Left cardiac atrium (tissue), 4 donors: ENCODE data around the gene CARD9. TPM values are rescaled to one million over a fixed set of nuclear protein-coding genes. Genes with fewer than 3 reads are reported as not detected.
A peak's percentile ranks its signal among the peaks of the same experiment; 100 is the strongest.
"Not testable (repeated sequence)": the region's sequence is repeated elsewhere in the genome, so short reads cannot be mapped to it uniquely, and the experiment has no call there.

ENCODE experiments used
- ATAC-seq, 2 donors: fragments of 200-7000 bp; cut with Tn5 transposase; one replicate each; pipeline ENCODE4 v1.9.1; 2020; ENCODE audit warnings: mild to moderate bottlenecking in 2 of 2, moderate library complexity in 2 of 2
- DNase-seq: peaks from one replicate; pipeline ENCODE4 v3.0.0-alpha.2; 2020
- intact Hi-C, 2 donors: fragments of 100-400 bp; cut with DNase I; formaldehyde crosslinking; loops; one replicate each; pipeline versions ENCODE4 v1.14.1 to v1.15.1; 2022 to 2023
- total RNA-seq, 2 donors: library from RNA; stranded (reverse); fragmentation: NEBNext Ultra II Directional; extraction: Animal tissue kit (Norgen Biotek cat#: 25700); gene quantifications; one replicate each; pipeline ENCODE4 v1.2.1, GENCODE V29; 2021
- donor health status: DM: no; HTN: yes; CAD: no.
- donor health status: DM: no; HTN: yes; CAD: no; lungs with severe emphysema.
- donor health status: DM: yes; HTN: yes; CAD: no.
- donor health status: Dilated cardiomyopathy.

CARD9 gene
- total RNA-seq, 2 donors from 2014 or later, result 0.86 to 2.4 TPM

- intact Hi-C loops, result no loop called here
- ATAC-seq, result no peak
- DNase-seq, result no peak
These were observed 40.9 kb downstream of the CARD9 start for GRCh38 chr9:136332482-136332983.

DNA sequence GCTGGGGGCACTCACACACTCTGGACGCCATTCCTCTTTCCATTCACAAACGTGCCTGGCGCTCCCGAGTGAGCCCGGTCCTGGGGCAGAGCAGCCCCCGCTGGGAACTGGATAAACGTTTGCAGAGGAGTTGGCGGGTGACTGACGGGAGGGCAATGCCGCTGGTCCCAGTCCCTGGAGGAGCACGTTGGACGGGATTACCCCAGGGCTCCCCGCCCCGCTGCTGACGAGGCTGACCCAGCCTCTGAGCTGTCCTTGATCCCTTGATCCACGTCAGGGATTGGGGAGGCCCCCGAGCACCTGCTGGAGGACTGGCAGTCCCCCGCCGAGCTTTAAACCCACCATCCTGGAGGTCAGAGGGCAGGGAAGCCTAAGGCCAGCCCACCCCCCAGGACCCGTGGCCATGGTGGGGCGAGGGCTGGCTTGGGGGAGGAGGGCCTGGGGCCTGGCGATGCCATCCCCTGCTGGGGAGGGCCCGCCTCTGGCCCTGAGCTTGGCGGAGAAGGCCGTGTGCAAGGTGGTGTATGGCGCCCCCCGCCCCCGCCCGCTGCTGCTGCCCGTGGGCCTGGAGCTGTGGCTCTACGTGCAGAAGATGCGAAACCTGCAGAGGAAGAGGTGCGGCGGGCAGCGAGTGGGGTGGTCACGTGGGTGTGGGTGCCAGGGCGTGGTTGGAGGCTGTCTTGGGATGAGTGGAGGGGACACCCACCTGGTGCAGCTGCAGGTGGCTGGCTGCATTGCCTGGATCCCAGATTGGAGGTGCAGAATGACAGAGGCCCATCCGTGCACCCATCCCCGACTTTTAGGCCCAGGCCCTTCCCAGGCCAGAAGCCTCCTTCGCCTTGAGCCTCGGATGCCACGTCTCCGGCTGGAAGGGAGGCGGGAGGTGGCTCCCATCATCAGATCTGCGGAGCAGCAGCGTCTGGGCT, 41.6 kb downstream of the CARD9 start:
- intact Hi-C loops, result no loop called here
- ATAC-seq, result no peak
- DNase-seq, result no peak

- intact Hi-C loops, result no loop called here
- DNase-seq (no peak), ATAC-seq (no peak)
These were observed 42.4 kb downstream of the CARD9 start for GRCh38 chr9:136331030-136331429.

DNA sequence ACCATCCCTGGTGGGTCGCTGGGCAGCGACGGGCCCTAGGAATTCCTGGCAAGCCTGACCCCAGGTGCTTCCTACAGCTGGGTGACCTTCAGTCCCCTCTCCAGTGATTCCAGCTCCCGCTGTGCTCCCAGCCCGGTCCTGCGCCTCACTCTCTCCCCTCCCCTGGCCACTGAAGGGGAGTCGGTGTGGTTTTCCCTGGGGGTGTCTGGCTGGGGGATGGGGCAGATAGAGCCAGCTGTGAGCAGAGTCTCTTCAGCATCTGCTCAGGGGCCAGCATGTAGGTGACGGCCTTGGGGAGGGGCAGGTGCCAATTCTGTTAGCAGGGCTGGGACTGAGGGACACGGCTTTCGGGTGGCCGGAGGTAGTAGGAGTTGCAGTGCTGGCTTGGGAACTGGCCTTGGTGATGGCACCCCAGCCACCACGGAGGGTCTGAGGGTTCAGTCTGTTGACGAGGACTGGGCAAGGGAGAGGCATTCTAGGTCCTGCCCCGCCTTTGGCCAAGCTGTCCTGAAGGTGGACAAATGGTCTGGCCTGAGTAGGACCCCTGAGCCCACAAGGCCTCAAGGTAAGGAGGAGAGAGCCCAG, 43.0 kb downstream of the CARD9 start:
- ATAC-seq, result no peak
- no peak for DNase-seq
- intact Hi-C loops, result no loop called here

- ATAC-seq, result no peak
- intact Hi-C loops, result no loop called here
- no peak for DNase-seq
These were observed 43.6 kb downstream of the CARD9 start for GRCh38 chr9:136329636-136330405.

- intact Hi-C loops, result no loop called here
- DNase-seq, result no peak
- ATAC-seq, result no peak
These were observed 44.2 kb downstream of the CARD9 start for GRCh38 chr9:136329211-136329627.

GRCh38 chr9:136328622-136329041, 44.8 kb downstream of the CARD9 start:
- DNase-seq (peak; percentile 68), ATAC-seq (peak; percentile 32 to 47)
- intact Hi-C loops, result no loop called here

GRCh38 chr9:136328011-136328621, 45.4 kb downstream of the CARD9 start:
- ATAC-seq (peak; percentile 2 to 4), DNase-seq (no peak)
- intact Hi-C loops, result no loop called here

DNA sequence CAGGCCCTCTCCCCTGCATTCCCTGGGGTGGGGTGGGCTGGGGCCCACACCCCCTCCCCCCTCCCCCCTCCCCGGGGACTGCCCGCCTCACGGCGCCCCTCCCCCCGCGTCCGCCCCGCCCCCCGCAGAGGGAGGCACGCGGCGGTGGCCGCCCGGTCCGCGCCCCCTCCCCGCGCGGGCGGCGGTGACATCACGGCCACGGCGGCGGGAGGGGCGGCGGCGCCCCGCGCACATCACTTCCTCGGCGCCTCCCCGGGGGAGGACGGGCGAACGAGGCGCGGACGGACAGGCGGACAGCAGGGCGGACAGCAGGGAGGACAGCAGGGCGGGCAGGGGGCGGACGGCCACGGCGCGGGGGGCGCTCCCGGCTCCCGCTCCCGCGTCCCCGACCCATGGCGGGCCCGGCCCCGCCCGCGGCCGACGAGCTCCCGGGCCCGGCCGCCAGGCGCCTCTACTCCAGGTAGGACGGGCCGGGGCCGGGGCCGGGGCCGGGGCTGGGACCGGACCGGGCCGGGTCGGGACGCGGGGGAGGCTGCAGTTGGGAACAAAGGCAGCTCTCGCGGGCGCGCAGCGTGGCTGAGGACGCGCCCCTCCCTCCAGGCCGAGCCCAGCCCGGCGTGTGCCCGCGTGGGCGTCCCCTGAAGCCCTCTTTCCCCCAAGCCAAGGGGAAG, 46.0 kb downstream of the CARD9 start, which contains the start of gene GPSM1:
GPSM1 (plus strand) TSS at position 236 of the 671 bp plus-strand sequence; CDS start at position 393, 157 bp downstream.
- DNase-seq, result peak; percentile 77
- intact Hi-C loops, result no loop called here
- ATAC-seq, result peak; percentile 28 to 43

DNA sequence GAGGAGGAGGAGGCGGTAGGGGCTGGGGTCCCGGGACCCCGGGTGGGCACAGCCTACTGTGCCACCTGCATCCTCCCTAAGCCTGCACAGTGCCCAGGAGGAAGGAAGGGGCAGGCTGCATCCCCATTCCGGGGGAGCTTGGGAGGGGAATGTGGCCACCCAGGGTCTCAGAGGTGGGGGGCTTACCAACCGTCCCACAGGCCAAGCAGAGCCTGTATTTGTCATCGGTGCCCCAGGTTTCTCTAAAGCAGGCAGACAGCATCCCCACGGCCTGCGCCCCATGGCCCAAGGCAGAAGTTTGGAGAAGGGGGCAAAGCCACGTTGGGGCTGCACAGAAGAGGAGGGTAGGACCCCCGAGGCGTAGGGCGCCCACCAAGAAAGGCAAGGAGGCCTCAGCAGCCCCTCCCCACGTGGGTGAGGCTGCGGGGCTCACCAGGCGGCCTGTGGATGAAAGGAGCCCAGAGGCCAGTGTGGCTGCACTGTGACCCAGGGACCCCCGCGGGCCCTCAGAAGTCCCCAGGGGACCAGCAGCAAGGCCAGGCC, 46.6 kb downstream of the CARD9 start:
- ATAC-seq (no peak), DNase-seq (no peak)
- intact Hi-C loops, result no loop called here

DNA sequence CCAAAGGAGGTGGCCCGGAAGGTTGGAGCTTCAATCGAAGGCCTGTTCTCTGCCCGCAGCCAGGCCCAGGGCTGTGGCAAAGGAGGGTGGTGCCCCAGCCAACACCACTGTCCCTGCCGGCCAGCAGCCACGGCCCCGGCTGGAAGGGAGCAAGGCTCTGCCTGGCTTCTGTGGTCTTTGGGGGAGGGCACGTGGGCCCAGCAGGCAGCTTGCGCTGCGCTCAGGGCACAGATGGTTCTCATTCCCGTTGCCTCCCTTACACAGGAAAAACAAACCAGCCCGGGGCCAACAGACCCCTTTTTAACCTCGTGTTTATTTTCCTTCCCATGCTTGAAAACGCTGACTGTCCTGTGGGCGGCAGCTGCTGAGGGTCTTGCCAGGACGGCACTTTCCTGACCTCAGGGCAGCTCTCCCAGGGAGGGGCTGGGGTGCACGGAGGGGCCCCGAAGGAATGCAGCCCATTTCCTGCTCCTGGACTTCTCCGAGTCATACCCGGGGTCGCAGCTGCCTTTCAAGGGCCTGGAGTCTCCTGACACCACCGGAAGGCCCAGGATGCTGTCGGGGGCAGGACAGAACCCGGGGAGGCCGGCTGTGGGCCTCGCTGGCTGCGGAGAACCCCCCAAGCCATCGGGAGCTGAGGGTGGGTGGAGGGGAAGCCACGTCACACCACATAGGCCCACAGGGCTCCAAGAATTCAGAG, 47.3 kb downstream of the CARD9 start:
- intact Hi-C loops, result no loop called here
- no peak for DNase-seq
- ATAC-seq, result peak; percentile 3 to 9

DNA sequence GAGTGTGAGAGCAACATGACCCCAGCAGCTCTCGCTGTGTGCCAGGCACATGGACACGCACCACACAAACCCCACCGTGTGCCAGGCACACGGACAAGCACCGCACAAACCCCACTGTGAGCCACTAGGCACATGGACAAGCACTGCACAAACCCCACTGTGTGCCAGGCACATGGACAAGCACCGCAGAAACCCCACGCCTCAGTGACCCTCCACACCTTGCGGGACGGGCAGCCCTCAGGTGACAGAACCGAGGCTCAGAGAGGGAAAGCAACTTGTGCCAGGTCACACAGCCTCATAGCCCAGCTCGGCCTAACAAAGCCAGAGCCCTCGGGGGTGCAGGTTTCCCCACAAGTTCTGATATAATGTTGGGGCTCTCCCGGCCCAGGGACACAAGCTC, 48.1 kb downstream of the CARD9 start:
- ATAC-seq, result no peak
- intact Hi-C loops, result no loop called here
- no peak for DNase-seq

DNA sequence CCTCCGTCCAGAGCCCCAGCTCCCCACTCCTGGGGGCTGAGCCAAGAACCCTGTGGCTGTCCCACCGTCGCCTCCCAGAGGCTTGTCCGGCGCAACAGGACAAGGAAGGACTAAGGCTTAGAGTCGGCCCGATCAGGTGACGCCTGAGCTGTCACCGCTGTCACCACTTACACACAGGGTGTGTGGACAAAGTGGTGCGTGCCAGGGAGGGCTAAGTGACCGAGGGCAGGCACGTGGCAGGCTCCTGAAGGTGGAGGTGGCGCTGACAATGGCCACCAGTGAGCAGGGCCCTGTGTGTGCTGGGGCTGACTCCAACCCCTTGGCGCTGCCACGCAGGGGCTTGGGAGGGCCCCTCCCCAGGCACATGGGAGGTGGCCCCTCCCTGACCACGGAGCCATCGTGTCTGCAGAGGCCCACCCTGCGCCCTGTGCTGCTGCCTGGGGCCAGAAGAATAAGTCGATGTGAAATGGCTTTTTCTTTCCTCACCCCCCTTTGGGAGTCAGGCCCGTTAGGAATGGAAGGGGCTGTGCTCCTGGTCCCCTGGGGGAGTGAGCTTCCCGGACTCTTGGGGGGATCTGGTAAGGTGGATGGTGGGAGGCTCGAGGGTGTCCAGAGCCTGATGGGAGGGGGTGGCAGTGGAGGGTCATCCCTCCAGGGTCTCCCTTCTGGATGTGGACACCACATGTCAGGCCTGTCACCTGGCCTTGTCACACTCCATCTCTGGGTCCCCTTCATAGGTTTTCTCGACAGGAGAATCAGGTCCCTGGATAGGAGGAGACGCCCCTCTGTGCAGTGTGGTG, 48.8 kb downstream of the CARD9 start:
- peak; percentile 76 for DNase-seq
- intact Hi-C loops, result no loop called here

DNA sequence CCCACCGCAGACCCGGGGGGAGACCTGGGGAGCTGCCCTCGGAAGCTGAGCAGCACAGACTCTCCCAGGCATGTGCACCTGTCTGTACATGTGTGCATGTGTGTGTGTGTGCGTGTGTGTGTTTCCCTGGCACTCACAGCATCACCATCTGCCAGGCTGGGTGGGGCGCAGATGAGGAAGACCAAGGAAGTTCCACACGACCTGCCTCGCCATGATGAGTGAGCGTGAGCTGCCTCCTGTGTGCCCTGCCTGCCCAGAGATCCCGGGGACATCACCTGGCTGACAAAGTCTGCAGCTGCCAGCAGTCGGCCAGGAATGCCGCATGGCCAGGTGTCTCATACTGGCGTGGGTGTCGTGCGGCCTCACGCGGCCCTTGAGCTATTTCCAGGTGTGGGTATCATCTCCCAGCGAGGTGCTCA, 50.1 kb downstream of the CARD9 start:
- intact Hi-C loops, result no loop called here
- no peak for ATAC-seq
- DNase-seq, result no peak

More for the DNA sequence above, 48.8 kb downstream of the CARD9 start:
- peak; percentile 54 to 67 for ATAC-seq

DNA sequence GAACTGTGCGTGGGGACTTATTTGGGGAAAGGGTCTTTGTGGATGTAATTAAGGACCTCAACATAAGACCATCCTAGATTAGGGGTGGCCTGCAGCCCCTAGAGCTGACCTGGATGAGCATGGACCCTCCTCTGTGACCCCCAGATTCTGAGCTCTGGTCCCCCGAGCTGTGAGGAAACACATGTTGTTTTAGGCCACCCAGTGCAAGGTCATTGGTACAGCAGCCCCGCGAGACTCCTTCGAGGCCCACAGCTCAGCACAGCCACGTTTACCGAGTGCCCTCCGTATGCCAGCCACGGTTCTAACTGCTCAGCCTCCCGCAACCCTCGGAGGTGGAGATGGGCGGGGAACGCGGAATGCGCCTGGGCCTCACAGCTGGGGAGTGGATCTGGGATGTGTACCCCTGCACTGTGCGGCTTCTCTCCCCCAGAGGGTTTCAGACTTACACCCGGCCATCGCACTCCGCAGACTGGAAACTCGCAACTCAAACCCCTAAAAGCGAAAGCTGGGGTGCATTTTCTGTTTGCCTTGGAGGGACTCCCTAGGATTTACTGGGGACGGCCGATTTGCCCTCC, 50.6 kb downstream of the CARD9 start:
- DNase-seq, result no peak
- no peak for ATAC-seq
- intact Hi-C loops, result no loop called here

DNA sequence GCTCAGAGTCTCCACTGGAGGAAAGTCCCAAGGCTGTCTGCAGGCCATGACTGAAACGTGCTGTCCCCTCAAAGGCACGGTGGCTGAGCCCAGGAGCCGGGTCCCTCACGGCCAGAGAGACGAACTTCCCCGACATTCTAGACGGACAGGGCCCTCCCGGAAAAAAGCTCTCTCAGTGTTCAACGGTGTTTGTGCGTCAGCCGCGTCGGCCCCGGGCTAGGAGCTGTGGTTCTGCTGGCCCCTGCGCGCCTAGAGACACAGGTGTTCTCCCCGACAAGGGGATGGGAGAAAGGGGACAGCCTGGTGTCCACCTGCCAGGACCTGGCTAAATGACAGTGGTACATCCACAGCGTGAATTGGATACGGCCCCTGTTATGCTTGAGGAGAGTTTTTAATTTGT, 51.9 kb downstream of the CARD9 start:
- DNase-seq, result no peak
- no peak for ATAC-seq
- intact Hi-C loops, result no loop called here

DNA sequence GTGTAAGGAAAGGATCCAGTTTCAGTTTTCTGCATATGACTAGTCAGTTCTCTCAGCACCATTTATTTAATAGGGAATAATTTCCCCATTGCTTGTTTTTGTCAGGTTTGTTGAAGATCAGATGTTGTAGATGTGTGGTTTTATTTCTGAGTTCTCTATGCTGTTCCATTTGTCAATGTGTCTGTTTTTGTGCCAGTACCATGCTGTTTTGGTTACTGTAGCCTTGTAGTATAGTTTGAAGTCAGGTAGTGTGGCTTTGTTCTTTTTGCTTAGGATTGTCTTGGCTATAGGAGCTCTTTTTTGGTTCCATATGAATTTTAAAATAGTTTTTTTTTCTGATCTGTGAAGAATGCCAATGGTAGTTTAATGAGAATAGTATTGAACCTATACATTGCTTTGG, 52.5 kb downstream of the CARD9 start:
- ATAC-seq, DNase-seq, intact Hi-C loops: not testable (repeated sequence)
